ENCODE data around the gene NNMT.

NNMT gene

DNA sequence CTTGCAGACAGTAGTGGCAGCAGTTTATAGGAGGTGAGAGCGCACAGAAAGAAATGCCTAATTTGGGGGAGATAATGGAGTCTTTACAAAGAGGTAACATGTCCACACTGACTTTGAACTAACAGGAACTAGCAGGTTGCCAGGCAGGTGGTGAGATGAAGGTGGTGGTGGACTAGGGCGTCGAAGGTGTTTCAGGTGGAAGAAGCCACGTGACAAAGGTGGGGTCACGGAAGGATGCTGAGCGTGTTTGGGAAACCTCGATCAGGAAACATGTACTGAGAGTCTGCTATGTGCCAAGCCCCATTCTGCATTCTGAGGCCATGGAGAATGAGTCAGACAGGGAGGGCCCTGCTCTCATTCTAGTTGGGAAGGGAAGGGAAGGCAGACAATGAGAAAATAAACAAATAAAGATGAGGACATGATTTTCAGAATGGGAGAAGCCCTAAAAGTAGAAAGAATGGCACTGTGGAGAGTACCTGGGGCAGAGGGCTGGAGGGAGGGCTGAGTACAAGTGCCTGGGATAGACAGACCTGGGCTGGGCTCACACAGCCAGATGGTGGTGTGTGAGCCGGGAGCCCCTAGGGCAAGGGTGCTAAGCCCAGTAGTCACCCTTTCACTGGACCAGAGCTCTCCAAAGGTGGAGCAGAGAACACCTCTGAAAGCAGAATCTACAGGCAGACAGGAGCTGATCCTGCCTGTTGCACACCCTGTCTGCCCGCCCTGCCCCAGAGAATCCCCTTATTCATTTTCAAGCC lies 16.2 kb upstream of the NNMT start:
- H3K9ac ChIP-seq (ENCODE audit: low read length), result no peak overlapping the region
- H3F3A ChIP-seq (ENCODE audit: insufficient read depth, low read length), result no peaks in the 10 kb centered on the region
- H3K36me3 ChIP-seq (ENCODE audit: insufficient read depth, low read length), result no peaks in the 10 kb centered on the region
- H3K9me2 ChIP-seq (ENCODE audit: low read depth, low read length), result no peaks in the 10 kb centered on the region
- no peaks in the 10 kb centered on the region for H4K20me1 ChIP-seq (ENCODE audit: insufficient read depth, low read length)
- H3K9me3 ChIP-seq (ENCODE audit: low read length), result no peaks in the 10 kb centered on the region
- H3K79me2 ChIP-seq (ENCODE audit: insufficient read depth, low read length), result no peaks in the 10 kb centered on the region
- H3K27ac ChIP-seq (ENCODE audit: low read depth, low read length, poor library complexity, severe bottlenecking), result no peak overlapping the region
- H3K4me2 ChIP-seq (ENCODE audit: low read length), result no peak overlapping the region
- no peaks in the 10 kb centered on the region for H3K4me1 ChIP-seq (ENCODE audit: insufficient read depth, low read length, severe bottlenecking)
- no peaks in the 10 kb centered on the region for H3K27me3 ChIP-seq (ENCODE audit: insufficient read depth, low read length)
- no peak overlapping the region for H3K4me3 ChIP-seq (ENCODE audit: low read depth, low read length, poor library complexity, severe bottlenecking)
- TF ChIP-seq CTCF (IDR thresholded peaks at IDR 0.05; ENCODE audit: low read length), result no peak
- TF ChIP-seq EZH2 (IDR thresholded peaks at IDR 0.05; ENCODE audit: borderline replicate concordance, low read length), result no peak
- no peak overlapping the region for H2AFZ ChIP-seq (ENCODE audit: low read length)

DNA sequence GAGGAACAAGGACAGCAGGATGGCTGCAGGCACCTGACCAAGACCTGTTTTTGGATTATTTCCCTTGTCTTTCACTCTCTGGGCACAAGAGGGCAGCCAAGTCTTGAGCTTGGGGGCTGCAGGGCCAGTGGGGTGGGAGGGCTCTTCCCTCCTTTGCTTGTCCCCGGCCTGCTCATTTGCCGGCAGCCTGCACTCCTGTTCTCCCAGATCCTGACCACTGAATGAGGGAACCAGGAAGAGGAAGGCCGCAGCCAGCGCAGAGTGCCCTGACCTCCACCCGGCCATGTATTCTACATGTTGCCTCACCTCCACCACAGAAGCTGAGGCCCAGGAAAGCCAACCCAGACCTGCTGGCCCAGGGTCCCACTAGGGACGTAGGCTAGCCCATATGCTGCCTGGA lies 15.5 kb upstream of the NNMT start:
- H3K27ac ChIP-seq (ENCODE audit: low read depth, low read length, poor library complexity, severe bottlenecking), result no peak overlapping the region
- no peak overlapping the region for H3K4me2 ChIP-seq (ENCODE audit: low read length)
- no peaks in the 10 kb centered on the region for H3K79me2 ChIP-seq (ENCODE audit: insufficient read depth, low read length)

DNA sequence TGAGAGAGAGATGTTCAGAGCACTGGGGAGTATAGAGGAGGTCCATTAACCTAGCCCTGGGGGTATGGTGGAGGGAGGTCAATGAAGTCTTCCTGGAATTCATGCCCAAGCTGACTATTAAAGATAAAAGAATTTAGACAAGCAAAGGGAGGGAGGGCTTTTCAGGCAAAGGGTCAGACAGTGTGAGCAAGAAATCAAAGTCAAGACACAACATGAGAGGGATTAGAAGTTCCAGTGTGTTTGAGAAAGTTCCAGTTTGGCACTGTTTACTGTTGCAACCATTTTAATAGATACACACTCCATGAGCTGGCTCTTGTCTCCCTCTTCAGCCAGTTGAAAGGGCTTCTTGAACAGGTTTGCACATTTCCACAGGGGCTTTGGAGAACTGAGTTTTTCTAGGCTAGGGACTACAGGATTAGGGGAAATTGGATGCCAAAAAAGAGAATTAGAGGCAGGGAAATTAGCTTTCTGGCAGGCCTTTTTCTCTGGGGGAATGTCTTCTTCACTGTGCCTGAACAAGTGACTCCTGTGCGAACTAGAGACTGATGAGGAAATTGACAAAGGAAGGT lies 14.7 kb upstream of the NNMT start:
- H3K9ac ChIP-seq (ENCODE audit: low read length), result no peak overlapping the region
- no peaks in the 10 kb centered on the region for H3K9me3 ChIP-seq (ENCODE audit: low read length)
- TF ChIP-seq CTCF (IDR thresholded peaks at IDR 0.05; ENCODE audit: low read length) (no peak), EZH2 (IDR thresholded peaks at IDR 0.05; ENCODE audit: borderline replicate concordance, low read length) (no peak)
- no peaks in the 10 kb centered on the region for H3K9me2 ChIP-seq (ENCODE audit: low read depth, low read length)
- H2AFZ ChIP-seq (ENCODE audit: low read length), result no peak overlapping the region
- H3K4me2 ChIP-seq (ENCODE audit: low read length), result no peak overlapping the region
- no peaks in the 10 kb centered on the region for H4K20me1 ChIP-seq (ENCODE audit: insufficient read depth, low read length)
- no peaks in the 10 kb centered on the region for H3K79me2 ChIP-seq (ENCODE audit: insufficient read depth, low read length)
- H3K27me3 ChIP-seq (ENCODE audit: insufficient read depth, low read length), result no peaks in the 10 kb centered on the region
- H3K36me3 ChIP-seq (ENCODE audit: insufficient read depth, low read length), result no peaks in the 10 kb centered on the region
- no peak overlapping the region for H3K4me3 ChIP-seq (ENCODE audit: low read depth, low read length, poor library complexity, severe bottlenecking)
- no peaks in the 10 kb centered on the region for H3K4me1 ChIP-seq (ENCODE audit: insufficient read depth, low read length, severe bottlenecking)
- H3K27ac ChIP-seq (ENCODE audit: low read depth, low read length, poor library complexity, severe bottlenecking), result no peak overlapping the region
- no peaks in the 10 kb centered on the region for H3F3A ChIP-seq (ENCODE audit: insufficient read depth, low read length)

More for the DNA sequence above, 15.5 kb upstream of the NNMT start:
- no peaks in the 10 kb centered on the region for H3F3A ChIP-seq (ENCODE audit: insufficient read depth, low read length)
- H3K4me1 ChIP-seq (ENCODE audit: insufficient read depth, low read length, severe bottlenecking), result no peaks in the 10 kb centered on the region
- H3K27me3 ChIP-seq (ENCODE audit: insufficient read depth, low read length), result no peaks in the 10 kb centered on the region
- H3K9ac ChIP-seq (ENCODE audit: low read length), result no peak overlapping the region
- no peaks in the 10 kb centered on the region for H4K20me1 ChIP-seq (ENCODE audit: insufficient read depth, low read length)
- no peaks in the 10 kb centered on the region for H3K36me3 ChIP-seq (ENCODE audit: insufficient read depth, low read length)
- no peaks in the 10 kb centered on the region for H3K9me3 ChIP-seq (ENCODE audit: low read length)
- H3K9me2 ChIP-seq (ENCODE audit: low read depth, low read length), result no peaks in the 10 kb centered on the region
- H2AFZ ChIP-seq (ENCODE audit: low read length), result no peak overlapping the region
- H3K4me3 ChIP-seq (ENCODE audit: low read depth, low read length, poor library complexity, severe bottlenecking), result no peak overlapping the region
- TF ChIP-seq EZH2 (IDR thresholded peaks at IDR 0.05; ENCODE audit: borderline replicate concordance, low read length) (no peak), CTCF (IDR thresholded peaks at IDR 0.05; ENCODE audit: low read length) (peak; percentile 49)
